Stimulated activated CD4-positive, alpha-beta T cell treated with anti-CD3 and anti-CD28 coated beads, TNF-alpha, amount 100 ng/mL, for 48 hours (primary cell): ENCODE data around the gene CCDC12.

Experiments
- DNase-seq, 3 donors: peaks; one replicate each; pipeline ENCODE4 v3.0.0-alpha.2; 2020; ENCODE audit warnings: low read depth in 3 of 3

The CCDC12 gene

GRCh38 chr3:46976326-46977190, at the start of gene CCDC12:
CCDC12 (minus strand) TSS chr3:46976745; CDS start chr3:46976732, 13 bp downstream.
- peak; percentile 74 to 92 (median 87) for DNase-seq

- DNase-seq = no peak
Observed at GRCh38 chr3:47024932-47025331, 48.4 kb upstream of the CCDC12 start.

- no peak for DNase-seq
Observed at GRCh38 chr3:47022641-47023071, 46.1 kb upstream of the CCDC12 start.

GRCh38 chr3:47020311-47020710, 43.8 kb upstream of the CCDC12 start:
- DNase-seq = no peak

- DNase-seq = peak in 1 of 3 donors; percentile 45
Observed at GRCh38 chr3:47019201-47019600, 42.7 kb upstream of the CCDC12 start.

- DNase-seq = no peak
Observed at GRCh38 chr3:47018269-47018611, 41.7 kb upstream of the CCDC12 start.

GRCh38 chr3:47017504-47018268, 41.1 kb upstream of the CCDC12 start:
- DNase-seq = no peak

- DNase-seq = peak in 1 of 3 donors; percentile 32
Observed at GRCh38 chr3:47016934-47017435, 40.4 kb upstream of the CCDC12 start.

- no peak for DNase-seq
Observed at GRCh38 chr3:47016086-47016933, 39.8 kb upstream of the CCDC12 start.

GRCh38 chr3:47015151-47015550, 38.6 kb upstream of the CCDC12 start:
- DNase-seq = no peak

GRCh38 chr3:47014036-47014435, 37.5 kb upstream of the CCDC12 start:
- no peak for DNase-seq

GRCh38 chr3:47013231-47013630, 36.7 kb upstream of the CCDC12 start:
- no peak for DNase-seq

- no peak for DNase-seq
Observed at GRCh38 chr3:47012342-47013230, 36.0 kb upstream of the CCDC12 start.

- DNase-seq = no peak
Observed at GRCh38 chr3:47011371-47011770, 34.8 kb upstream of the CCDC12 start.

- DNase-seq = no peak
Observed at GRCh38 chr3:47010910-47011309, 34.4 kb upstream of the CCDC12 start.

- no peak for DNase-seq
Observed at GRCh38 chr3:47010111-47010712, 33.7 kb upstream of the CCDC12 start.

- peak; percentile 18 to 60 (median 38) for DNase-seq
Observed at GRCh38 chr3:47009225-47010110, 32.9 kb upstream of the CCDC12 start.

GRCh38 chr3:47008851-47009224, 32.3 kb upstream of the CCDC12 start:
- no peak for DNase-seq

GRCh38 chr3:47008234-47008796, 31.8 kb upstream of the CCDC12 start:
- DNase-seq = no peak
